B cell (primary cell): ENCODE measurements around the gene NMT1. TPM values are rescaled to one million over a fixed set of nuclear protein-coding genes. Genes with fewer than 3 reads are reported as not detected.

ENCODE experiments used
- ATAC-seq: fragments of 200-7000 bp; cut with Tn5 transposase; one replicate; pipeline ENCODE4 v1.10.0; 2021; ENCODE audit warnings: low read depth, mild to moderate bottlenecking, moderate number of reproducible peaks, moderate library complexity
- CTCF ChIA-PET: fragments of 350-600 bp; sonication (Branson Sonifier 250); formaldehyde crosslinking; loops from one replicate; lab custom pipeline; 2021; ENCODE audit warnings: antibody characterized with exemption, inconsistent platforms; lab: Charles Lee
- POLR2A ChIA-PET: fragments of 350-600 bp; sonication (Branson Sonifier 250); formaldehyde crosslinking; loops from one replicate; lab custom pipeline; 2021; ENCODE audit warnings: antibody characterized with exemption; lab: Charles Lee
- DNase-seq: peaks from one replicate; pipeline ENCODE4 v3.0.0; 2013
- H2AFZ ChIP-seq: 2 replicates; pipeline ENCODE4 v1.6.1; 2012; ENCODE audit warnings: mild to moderate bottlenecking, low read depth, low read length; ENCODE audit not compliant: insufficient read depth, poor library complexity, severe bottlenecking
- H3K27ac ChIP-seq, 2 donors: 1 replicate in 1 of 2; 2 replicates in 1 of 2; pipeline ENCODE4 v1.5.1; 2012 to 2013; ENCODE audit warnings: low read length in 2 of 2, mild to moderate bottlenecking in 2 of 2, moderate library complexity in 1 of 2
- H3K27me3 ChIP-seq, 4 experiments: fragments of 200-600 bp in 1 of 4; sonication (generic) in 1 of 4; replicated peaks in 1 of 4; 1 replicate in 2 of 4; 2 replicates in 2 of 4; pipeline versions ENCODE4 v1.6.1 to v1.7.0; 2013 to 2016; ENCODE audit warnings: low read length in 3 of 4, mild to moderate bottlenecking in 2 of 4, mixed read lengths in 1 of 4, moderate library complexity in 1 of 4; ENCODE audit not compliant: insufficient read depth in 4 of 4, control insufficient read depth in 3 of 4; ENCODE audit errors: control extremely low read depth in 1 of 4
- H3K36me3 ChIP-seq, 2 experiments: replicated peaks in 1 of 2; 1 replicate in 1 of 2; 2 replicates in 1 of 2; pipeline versions ENCODE4 v1.6.1 to v1.7.1; 2013; ENCODE audit warnings: low read length in 1 of 2; ENCODE audit not compliant: insufficient read depth in 2 of 2, control insufficient read depth in 1 of 2; ENCODE audit errors: control extremely low read depth in 1 of 2, extremely low read depth in 1 of 2
- H3K4me1 ChIP-seq, 2 donors: fragments of 200-600 bp in 1 of 2; sonication (generic) in 1 of 2; 1 replicate in 1 of 2; 2 replicates in 1 of 2; pipeline versions ENCODE4 v1.5.1 to v1.6.1; 2013 to 2017; ENCODE audit warnings: low read length in 2 of 2; ENCODE audit not compliant: control insufficient read depth in 2 of 2, insufficient read depth in 2 of 2
- H3K4me2 ChIP-seq: replicated peaks from 2 replicates; pipeline ENCODE3; 2012; ENCODE audit warnings: mild to moderate bottlenecking, low read depth, low read length; ENCODE audit not compliant: poor library complexity, severe bottlenecking
- H3K4me3 ChIP-seq, 5 experiments: fragments of 200-600 bp in 1 of 5; sonication (generic) in 1 of 5; 1 replicate in 3 of 5; 2 replicates in 2 of 5; pipeline versions ENCODE4 v1.5.1 to v1.7.0; 2011 to 2016; ENCODE audit warnings: low read length in 4 of 5, mild to moderate bottlenecking in 4 of 5, low read depth in 2 of 5, control low read depth in 1 of 5, moderate library complexity in 1 of 5; ENCODE audit not compliant: insufficient read depth in 1 of 5; ENCODE audit errors: control extremely low read depth in 1 of 5, extremely low read depth in 1 of 5
- H3K79me2 ChIP-seq: fragments of 200-600 bp; sonication (generic); one replicate; pipeline ENCODE4 v1.6.0; 2016; ENCODE audit warnings: low read length; ENCODE audit not compliant: control insufficient read depth, insufficient read depth
- H3K9ac ChIP-seq: fragments of 200-600 bp; sonication (generic); 2 replicates; pipeline ENCODE4 v1.6.1; 2017; ENCODE audit warnings: mild to moderate bottlenecking, low read length, moderate library complexity
- H3K9me3 ChIP-seq, 3 donors: one replicate each; pipeline versions ENCODE4 v1.6.1 to v1.7.1; 2013; ENCODE audit warnings: low read length in 2 of 3; ENCODE audit not compliant: control insufficient read depth in 2 of 3, insufficient read depth in 1 of 3; ENCODE audit errors: control extremely low read depth in 1 of 3
- H4K20me1 ChIP-seq: 2 replicates; pipeline ENCODE4 v1.6.0; 2012; ENCODE audit warnings: mild to moderate bottlenecking, low read length; ENCODE audit not compliant: insufficient read depth, control insufficient read depth, poor library complexity, severe bottlenecking
- H3K27ac Mint-ChIP-seq: one replicate; pipeline ENCODE4 v1.8.0; 2021; ENCODE audit warnings: mixed read lengths
- H3K27me3 Mint-ChIP-seq: one replicate; pipeline ENCODE4 v1.8.0; 2021; ENCODE audit warnings: mixed read lengths
- H3K4me1 Mint-ChIP-seq: one replicate; pipeline ENCODE4 v1.8.0; 2021; ENCODE audit warnings: mixed read lengths
- H3K4me3 Mint-ChIP-seq: one replicate; pipeline ENCODE4 v1.8.0; 2021; ENCODE audit warnings: mixed read lengths
- H3K9me3 Mint-ChIP-seq: one replicate; pipeline ENCODE4 v1.8.0; 2022; ENCODE audit warnings: mixed read lengths; ENCODE audit not compliant: insufficient read depth
- EZH2 ChIP-seq: IDR thresholded peaks from 2 replicates; pipeline ENCODE4 v1.6.1; 2012; ENCODE audit warnings: borderline replicate concordance, low read depth, mild to moderate bottlenecking, moderate library complexity, low read length; ENCODE audit not compliant: insufficient read depth, poor library complexity, severe bottlenecking
- WGBS: methylation state at CpG from one replicate; pipeline ENCODE4 v1.1.5; 2013; ENCODE audit warnings: missing lambda C conversion rate; ENCODE audit not compliant: insufficient coverage; 5-methylcytosine and 5-hydroxymethylcytosine counted together
- intact Hi-C: fragments of 100-400 bp; cut with micrococcal nuclease; formaldehyde crosslinking; loops from one replicate; pipeline ENCODE4 v1.10.0; 2022
- polyA plus RNA-seq: library from polyadenylated mRNA; depleted of rRNA; stranded (reverse); fragments of >200 nt; gene quantifications from 2 replicates; pipeline ENCODE4 v1.2.3, GENCODE V29; 2012
- total RNA-seq, 2 donors: library from RNA; stranded (reverse); fragments of 120-200 nt in 1 of 2; gene quantifications; 1 replicate in 1 of 2; 2 replicates in 1 of 2; pipeline versions ENCODE4 v1.2.3 to v1.2.4, GENCODE V29; 2013 to 2022
- TF ChIP-seq, protein P1 (sequence below): fragments of 200-600 bp; IDR thresholded peaks from one replicate; pipeline ENCODE4 v1.8.0; 2022; ENCODE audit warnings: antibody characterized with exemption, mild to moderate bottlenecking

NMT1 gene
- total and polyA plus RNA-seq, 2 donors (not counting 1 experiment from before 2014, with no cell fraction given): 30.1 to 134 TPM

DNA sequence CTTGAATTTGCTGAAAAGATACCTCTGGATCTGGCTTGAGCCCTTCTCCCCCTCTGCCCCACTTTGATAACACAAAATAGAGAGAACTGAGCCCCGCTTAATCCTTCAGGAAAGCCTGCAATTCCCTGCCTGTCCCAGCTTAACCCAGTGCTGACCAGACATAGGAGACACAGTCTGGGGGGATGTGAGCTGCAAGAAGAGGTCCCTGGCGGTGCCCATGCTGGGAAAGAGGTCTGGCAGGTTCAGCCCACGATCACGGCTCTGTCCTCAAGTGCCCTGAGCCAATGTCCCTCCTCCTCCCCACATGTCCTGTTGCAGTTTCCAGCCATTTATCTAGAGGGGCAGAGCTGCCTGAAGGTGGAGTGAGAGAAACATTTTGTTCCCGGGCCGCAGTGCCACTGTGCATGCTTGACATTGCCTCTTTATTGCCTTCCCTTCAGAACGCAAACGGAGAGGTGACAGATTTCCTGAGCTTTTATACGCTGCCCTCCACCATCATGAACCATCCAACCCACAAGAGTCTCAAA is 42.2 kb downstream of the NMT1 start:
- ATAC-seq (no peak), DNase-seq (no peak)
- intact Hi-C loops: no loop called here
- H3K4me3 Mint-ChIP-seq: no peak overlapping the region
- H3K27ac ChIP-seq: no peak overlapping the region
- POLR2A ChIA-PET: no interaction called here
- H3K4me1 Mint-ChIP-seq: peaks cover 5% of the 10 kb centered on the region
- no peak overlapping the region for H3K4me3 ChIP-seq
- H3K9me3 ChIP-seq: no peaks in the 10 kb centered on the region
- no peaks in the 10 kb centered on the region for H3K27me3 ChIP-seq
- H3K79me2 ChIP-seq: no peaks in the 10 kb centered on the region
- H2AFZ ChIP-seq: no peak overlapping the region
- CTCF ChIA-PET: interaction anchor here (1.0 to 1.5 kb wide), 2 partner anchors 15 to 82 kb away, joined by 3 to 5 read pairs; no protein-coding TSS in a partner anchor
- no peak overlapping the region for H3K9ac ChIP-seq
- no peaks in the 10 kb centered on the region for H3K4me1 ChIP-seq
- no peaks in the 10 kb centered on the region for H4K20me1 ChIP-seq
- no peak overlapping the region for H3K4me2 ChIP-seq
- peaks cover 3 to 81% of the 10 kb centered on the region in 2 experiments for H3K36me3 ChIP-seq
- TF ChIP-seq, protein P1, sequence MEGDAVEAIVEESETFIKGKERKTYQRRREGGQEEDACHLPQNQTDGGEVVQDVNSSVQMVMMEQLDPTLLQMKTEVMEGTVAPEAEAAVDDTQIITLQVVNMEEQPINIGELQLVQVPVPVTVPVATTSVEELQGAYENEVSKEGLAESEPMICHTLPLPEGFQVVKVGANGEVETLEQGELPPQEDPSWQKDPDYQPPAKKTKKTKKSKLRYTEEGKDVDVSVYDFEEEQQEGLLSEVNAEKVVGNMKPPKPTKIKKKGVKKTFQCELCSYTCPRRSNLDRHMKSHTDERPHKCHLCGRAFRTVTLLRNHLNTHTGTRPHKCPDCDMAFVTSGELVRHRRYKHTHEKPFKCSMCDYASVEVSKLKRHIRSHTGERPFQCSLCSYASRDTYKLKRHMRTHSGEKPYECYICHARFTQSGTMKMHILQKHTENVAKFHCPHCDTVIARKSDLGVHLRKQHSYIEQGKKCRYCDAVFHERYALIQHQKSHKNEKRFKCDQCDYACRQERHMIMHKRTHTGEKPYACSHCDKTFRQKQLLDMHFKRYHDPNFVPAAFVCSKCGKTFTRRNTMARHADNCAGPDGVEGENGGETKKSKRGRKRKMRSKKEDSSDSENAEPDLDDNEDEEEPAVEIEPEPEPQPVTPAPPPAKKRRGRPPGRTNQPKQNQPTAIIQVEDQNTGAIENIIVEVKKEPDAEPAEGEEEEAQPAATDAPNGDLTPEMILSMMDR: no peak
- no peak for TF ChIP-seq EZH2
- no peaks in the 10 kb centered on the region for H3K27me3 Mint-ChIP-seq
- no peak overlapping the region for H3K27ac Mint-ChIP-seq
- no peaks in the 10 kb centered on the region for H3K9me3 Mint-ChIP-seq
- 95% methylated on average over 6 of the region's 9 CpGs for WGBS

DNA sequence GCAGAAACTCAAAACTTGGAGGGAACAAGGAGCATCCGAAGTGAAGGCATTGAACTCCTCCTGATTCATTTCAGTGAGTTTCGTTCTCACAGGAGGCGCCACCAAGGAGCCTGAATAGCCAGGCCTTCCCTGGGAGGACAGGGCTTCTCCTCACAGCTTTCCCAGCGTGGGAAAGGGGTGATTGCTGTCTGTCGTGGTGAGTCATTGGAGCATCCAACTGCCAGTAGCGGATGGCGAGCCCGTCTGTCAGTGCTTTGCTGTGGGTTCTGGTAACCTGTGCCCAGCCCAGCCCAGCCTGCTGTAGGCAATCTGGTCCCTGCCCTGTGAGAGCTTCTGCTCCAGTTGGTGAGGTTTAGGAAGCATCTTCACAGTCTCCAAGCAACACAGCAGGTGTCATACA is 42.9 kb downstream of the NMT1 start:
- Histone ChIP-seq H3K4me2 (no peak overlapping the region), H3K4me1 (no peaks in the 10 kb centered on the region), H3K9me3 (no peaks in the 10 kb centered on the region), H3K79me2 (no peaks in the 10 kb centered on the region), H2AFZ (no peak overlapping the region), H4K20me1 (no peaks in the 10 kb centered on the region), H3K4me3 (no peak overlapping the region), H3K36me3 (peaks cover 3 to 75% of the 10 kb centered on the region in 2 experiments), H3K27me3 (no peaks in the 10 kb centered on the region), H3K27ac (no peak overlapping the region), H3K9ac (no peak overlapping the region)
- Mint-ChIP-seq H3K4me3 (no peak overlapping the region), H3K27ac (no peak overlapping the region), H3K4me1 (peaks cover 3% of the 10 kb centered on the region), H3K27me3 (no peaks in the 10 kb centered on the region), H3K9me3 (no peaks in the 10 kb centered on the region)
- 100% methylated on average over 8 of the region's 8 CpGs for whole genome bisulfite sequencing
- ChIA-PET CTCF (interaction anchor here (1.0 kb wide), 1 partner anchor 83 kb away, joined by 3 read pairs; no protein-coding TSS in a partner anchor), POLR2A (no interaction called here)
- no peak for ATAC-seq
- TF ChIP-seq, protein P1: no peak
- no peak for TF ChIP-seq EZH2
- DNase-seq: no peak
- intact Hi-C loops: no loop called here
